Stimulated activated CD4-positive, alpha-beta T cell treated with anti-CD3 and anti-CD28 coated beads, Interleukin-12 subunit alpha, Interleukin-12 subunit beta, amount 100 ng/mL, for 48 hours (primary cell): ENCODE data around the gene RHEB.
"Not testable (repeated sequence)": the region's sequence is repeated elsewhere in the genome, so short reads cannot be mapped to it uniquely, and the experiment has no call there.

Source experiments
- DNase-seq, 3 donors: peaks; one replicate each; pipeline ENCODE4 v3.0.0-alpha.2; 2020; ENCODE audit warnings: low read depth in 2 of 3, low spot score in 1 of 3

RHEB gene, protein sequence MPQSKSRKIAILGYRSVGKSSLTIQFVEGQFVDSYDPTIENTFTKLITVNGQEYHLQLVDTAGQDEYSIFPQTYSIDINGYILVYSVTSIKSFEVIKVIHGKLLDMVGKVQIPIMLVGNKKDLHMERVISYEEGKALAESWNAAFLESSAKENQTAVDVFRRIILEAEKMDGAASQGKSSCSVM

DNA sequence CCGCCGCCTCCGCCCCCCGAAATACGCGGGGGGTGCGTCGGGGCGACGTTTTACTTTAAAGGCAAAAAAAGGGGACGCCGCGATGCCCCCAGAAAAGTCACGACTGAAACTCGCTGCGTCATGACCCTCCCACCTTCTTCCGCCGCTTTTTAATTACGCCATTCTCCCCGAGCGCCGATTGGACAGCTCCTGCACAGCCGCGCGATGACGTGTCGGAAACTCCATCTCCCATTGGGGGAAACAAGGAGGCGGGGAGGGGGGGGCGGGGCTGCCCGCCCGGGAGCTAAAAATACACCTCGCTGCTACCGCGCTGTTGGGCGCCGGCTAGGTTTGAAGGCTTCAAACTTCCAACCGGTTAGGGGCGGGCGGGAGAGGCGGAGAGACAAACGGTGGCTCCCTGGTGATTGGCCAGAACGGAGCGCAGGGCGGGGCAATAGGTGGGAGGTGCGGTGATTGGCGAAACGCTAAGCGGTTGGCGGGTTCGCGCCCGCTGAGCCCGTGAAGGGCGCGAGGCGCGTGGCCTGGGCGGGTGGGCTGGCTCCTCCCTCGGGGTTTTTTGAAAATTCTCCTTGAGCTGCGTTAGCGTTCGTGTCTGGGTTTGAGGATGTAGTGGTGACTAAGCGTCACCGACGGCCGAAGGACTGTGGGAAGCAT, at the start of gene RHEB:
TSS of gene RHEB (minus strand) at position 131 of the 654 bp plus-strand sequence. CDS start 384 bp downstream, outside the sequence.
- peak; percentile 97 for DNase-seq

DNA sequence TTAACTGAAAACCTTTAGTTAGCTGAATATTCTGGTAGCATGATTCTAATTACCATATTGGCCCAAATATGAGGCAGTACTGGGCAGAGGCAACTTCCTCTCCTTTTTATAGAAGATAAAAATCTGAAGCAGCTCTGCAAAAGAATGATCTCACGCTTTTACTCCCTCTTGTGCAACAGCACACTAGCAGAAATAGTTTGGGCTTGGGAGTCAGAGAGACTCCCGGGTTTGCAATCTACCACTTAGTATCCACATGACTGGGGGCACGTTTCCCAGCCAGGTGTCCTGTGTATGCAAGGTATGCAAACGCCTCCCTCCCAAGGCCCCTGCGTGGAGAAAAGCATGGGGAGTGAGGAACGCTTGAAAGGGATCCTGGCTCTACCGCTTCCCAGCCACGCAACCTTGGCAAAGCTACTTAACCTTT, 47.2 kb upstream of the RHEB start:
- DNase-seq, result no peak

DNA sequence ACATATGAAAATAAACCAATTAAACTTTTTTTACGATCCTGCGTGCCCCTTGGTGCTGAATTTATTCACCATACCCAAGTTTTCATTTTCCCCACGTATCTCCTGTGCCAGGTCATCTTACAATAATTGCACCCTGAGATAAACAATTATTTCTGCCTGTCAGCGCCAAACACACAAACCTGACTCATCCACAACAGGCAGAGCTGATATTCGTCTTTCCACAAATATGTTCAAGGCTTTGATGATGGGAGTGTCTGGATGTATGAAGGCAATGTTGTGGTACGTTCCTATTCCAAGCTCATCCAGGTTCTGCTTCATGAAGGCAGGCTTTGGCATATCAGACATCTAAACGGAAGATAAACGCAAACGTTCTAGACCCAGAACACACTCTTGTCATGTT, 45.8 kb upstream of the RHEB start:
- no peak for DNase-seq

DNA sequence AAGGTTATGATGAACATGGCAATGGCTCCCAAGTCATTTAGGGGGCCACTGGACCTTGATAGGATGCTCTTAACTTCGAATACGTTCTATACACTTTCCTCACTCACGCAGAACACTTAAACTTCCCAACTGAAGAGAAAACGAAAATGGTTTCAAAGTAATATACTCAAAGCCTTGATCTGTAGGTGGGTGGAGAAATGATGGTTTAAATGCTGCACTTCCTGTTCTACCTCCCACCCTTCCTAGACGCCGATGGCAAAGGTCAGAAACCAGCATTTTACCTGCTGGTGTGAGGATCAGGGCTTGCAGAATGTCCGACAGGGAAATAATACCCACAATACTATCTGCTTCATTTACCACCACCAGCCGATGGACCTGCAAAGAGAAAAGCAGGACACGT, 40.5 kb upstream of the RHEB start:
- DNase-seq, result no peak

DNA sequence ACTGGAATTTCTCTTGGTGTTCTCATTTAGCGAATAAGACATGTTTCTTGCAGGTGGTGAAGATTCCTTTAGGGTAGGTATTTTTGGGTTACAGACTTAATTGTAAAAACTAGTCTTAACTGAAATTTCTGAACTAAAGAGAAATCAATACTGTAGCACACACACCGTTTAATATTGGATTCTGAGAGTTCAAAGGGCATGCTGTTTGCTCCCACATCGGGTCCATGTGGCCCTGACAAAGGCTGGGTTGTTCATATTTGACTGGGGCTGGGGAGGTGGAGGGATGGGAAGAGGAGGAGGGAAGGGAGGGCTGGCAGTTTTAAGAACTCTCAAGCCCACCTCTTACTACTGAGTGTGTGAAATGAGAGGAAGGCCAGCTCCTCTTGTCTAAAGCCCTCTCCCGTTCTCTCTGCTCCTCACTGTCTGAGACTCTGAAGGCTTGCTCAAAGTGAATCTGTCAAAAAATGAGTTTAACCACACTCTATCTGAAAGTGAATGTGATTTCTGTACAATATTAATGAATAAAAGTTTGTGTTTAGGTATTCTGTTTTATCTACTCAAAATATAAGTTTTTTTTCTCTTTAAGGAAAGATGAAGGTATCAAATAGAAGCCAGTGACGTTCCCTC, 40.0 kb upstream of the RHEB start:
- no peak for DNase-seq

DNA sequence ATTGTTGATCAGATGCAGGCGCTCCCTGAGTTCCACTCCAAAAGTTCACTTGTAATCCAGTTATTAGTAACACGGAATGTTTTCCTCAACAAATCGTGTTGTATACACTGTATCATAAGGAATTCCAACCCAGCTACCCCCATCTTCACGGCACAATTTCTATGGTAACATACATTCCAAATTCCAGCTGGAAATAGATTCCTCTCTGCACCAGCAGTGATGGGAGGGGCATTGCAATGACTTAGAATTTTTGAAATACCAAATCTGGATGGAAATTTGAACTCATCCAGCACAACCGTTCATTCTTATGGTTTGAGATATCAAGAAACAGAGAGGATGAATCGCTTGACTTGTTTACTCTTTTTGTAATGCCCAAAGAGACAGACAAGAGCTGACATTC, 38.9 kb upstream of the RHEB start:
- DNase-seq, result no peak

DNA sequence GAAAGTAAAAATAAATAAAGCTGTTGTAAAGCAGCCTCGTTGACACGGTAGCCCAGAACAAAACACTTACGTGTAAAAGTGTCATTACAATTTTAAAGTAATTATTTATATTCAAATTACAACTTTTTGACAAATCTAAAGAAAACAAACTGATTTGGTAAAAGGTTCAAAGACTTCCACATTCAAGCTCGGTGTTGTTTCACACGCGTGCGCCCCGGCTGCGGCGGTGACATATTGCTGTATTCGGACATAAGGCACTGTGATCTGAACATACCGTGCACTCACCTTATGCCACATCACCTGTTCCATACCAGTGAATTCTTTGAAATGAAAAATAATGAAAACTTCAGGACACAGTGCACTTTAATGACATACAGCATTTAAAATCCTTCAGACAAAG, 36.9 kb upstream of the RHEB start:
- DNase-seq, result no peak

DNA sequence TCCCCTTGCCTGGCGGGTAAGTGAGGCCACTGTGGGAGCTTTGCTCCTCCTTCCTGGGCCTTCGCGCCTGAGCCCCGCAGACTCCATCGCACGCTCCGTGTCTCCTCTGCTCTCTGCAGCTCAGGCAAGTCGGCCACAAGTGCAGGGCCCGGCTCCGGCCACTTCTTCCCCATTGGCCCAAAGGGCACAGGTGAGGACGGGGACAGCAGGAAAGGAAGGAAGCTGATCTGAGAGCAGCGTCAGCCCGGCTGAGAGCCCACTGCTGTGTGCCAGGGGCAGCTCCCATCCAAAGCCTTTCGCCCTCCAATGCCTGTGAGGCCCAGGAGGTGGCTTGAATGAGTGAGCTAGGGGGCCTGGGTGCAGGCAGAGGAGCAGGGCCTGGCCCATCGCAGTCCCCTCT, 33.7 kb upstream of the RHEB start:
- no peak for DNase-seq

DNA sequence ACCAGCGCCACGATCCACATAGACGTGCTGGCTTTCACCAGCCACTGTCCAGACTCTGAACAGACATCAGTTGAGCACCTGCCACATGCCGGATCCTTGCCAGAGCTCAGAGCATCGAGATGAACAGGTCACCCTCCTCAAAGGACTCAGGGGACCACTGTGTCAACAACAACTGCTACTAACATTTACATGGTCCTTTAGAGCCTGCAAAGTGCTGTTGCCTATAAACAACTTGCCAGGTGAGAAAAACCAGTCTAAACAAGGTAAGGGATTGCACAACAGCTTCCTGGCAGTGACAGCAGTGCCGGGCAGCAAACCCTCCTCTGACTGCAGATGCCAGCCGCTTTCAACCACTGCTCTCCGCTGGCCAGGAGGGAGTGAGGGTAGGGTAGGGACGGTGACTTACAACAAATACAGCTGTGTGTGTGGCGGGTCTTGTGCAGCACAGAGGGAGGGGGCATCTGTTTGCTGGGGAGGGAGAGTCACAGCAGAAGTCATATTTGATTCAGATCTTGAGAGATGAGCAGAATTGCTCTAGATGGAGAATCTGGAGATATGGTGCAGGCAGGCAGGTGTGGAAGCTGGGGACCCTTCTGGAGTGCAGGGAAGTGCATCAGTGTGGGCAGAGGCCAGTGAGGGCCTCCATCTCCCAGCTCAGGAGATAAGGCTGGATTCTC, 32.8 kb upstream of the RHEB start:
- no peak for DNase-seq

DNA sequence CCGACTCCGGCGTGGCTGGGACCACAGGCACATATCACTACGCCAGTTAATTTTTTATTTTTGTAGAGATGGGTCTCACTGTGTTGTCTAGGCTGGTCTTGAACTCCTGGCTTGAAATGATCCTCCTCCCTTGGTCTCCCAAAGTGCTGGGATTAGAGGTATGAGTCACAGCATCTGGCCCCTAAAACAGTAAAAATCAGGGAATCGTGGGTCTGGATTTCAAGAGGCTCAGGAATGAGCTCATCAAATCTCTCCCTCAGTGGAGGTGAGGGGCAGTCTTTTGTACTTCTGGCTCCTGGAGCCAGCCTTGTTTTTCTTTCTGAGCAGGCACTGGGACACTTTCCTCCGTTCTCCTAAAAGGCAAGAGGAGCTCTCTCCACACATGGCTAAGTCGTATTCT, 32.1 kb upstream of the RHEB start:
- DNase-seq, result no peak

DNA sequence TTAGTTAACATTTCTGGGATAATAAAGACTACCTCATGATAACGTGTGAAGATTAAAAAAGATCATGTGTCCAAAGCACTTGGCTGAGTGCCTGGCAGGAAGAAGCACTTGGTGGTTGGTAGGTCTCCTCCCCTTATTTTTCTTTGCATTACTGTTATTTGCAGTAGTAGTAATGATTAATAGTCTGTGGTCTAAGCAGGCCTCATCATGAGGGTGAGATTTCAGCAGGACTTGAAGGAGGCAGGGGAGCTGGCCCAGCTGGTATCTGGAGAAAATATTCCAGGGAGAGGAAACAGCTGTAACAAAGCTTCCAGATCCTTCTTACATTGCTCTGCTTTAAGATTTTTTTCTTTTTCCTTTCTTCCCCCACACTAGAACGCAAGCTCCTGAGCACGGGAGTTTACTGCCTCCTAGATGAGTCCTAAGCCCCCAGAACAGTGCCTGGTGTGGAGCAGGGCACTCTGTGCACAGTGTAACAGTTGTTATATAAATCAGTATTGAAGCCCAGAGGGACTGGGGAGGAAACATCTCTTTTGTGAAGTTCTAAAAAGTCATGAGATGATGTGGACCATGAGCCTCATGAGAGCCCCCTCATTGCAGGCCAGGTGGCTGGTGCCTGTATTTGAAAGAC, 31.1 kb upstream of the RHEB start:
- no peak for DNase-seq

DNA sequence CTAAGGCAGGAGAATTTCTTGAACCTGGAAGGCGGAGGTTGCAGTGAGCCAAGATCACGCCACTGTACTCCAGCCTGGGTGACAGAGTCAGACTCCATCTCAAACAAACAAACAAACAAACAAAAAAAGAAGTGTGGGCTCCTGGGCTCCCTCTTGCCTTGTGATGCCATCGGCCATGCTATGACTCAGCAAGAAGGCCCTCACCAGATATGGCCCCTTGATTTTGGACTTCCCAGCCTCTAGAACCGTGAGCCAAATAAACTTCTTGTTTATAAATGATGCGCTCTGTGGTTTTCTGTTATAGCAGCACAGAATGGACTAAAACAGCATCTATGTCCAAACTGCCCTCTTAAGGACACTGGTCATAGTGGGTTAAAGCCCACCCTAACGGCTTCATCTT, 29.9 kb upstream of the RHEB start:
- no peak for DNase-seq

DNA sequence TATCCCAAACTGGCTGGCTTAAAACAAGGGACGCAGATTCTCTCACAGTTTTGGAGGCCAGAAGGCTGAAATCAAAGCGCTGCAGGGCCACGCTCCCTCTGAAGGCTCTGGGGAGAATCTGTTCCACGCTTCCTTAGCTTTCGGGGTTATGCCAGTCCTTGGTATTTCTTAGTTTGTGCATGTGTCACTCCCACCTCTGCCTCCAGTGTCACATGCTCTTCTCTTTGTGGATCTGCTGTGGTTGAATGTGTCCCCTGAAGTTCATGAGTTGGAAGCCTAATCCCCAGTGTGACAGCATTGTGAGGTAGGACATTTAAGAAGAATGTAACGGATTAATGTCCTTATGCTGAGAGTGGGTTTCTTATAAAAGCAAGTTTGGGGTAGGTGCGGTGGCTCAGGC, 29.4 kb upstream of the RHEB start:
- no peak for DNase-seq

DNA sequence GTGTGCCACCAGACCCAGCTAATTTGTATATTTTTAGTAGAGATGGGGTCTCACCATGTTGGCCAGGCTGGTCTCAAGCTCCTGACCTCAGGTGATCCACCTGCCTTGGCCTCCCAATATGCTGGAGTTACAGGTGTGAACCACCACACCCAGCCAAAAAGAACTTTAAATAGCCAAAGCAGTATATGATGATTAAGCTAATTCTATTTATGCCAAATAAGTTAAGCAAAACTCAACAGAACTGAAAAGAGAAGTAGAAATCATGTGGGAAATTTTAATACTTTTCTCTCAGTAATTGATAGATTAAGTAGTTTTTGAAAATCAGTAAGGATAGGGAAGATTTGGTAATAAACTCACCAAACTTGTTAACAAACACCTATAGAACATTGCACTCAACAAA, 24.5 kb upstream of the RHEB start:
- no peak for DNase-seq

DNA sequence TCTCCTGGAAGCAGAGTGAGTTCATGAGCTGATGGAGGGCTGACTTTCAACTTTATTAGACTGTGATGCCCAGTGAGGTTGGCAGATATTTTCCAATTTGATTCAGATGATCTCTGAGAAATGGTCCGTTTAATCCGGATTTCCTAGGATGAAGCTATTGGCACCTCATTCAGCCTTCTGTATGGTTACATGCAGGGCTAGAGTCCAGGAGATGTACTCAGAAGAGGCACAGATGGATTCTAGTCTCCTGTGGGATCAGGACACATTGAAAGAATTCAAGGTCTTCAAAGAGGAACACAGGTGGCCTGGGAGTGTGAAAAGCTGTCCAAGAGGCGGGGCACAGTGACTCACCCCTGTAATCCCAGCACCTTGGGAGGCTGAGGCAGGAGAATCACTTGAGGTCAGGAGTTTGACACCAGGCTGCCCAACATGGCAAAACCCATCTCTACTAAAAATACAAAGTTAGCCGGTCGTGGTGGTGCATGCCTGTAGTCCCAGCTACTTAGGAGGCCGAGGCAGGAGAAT, 23.0 kb upstream of the RHEB start:
- DNase-seq, result no peak

DNA sequence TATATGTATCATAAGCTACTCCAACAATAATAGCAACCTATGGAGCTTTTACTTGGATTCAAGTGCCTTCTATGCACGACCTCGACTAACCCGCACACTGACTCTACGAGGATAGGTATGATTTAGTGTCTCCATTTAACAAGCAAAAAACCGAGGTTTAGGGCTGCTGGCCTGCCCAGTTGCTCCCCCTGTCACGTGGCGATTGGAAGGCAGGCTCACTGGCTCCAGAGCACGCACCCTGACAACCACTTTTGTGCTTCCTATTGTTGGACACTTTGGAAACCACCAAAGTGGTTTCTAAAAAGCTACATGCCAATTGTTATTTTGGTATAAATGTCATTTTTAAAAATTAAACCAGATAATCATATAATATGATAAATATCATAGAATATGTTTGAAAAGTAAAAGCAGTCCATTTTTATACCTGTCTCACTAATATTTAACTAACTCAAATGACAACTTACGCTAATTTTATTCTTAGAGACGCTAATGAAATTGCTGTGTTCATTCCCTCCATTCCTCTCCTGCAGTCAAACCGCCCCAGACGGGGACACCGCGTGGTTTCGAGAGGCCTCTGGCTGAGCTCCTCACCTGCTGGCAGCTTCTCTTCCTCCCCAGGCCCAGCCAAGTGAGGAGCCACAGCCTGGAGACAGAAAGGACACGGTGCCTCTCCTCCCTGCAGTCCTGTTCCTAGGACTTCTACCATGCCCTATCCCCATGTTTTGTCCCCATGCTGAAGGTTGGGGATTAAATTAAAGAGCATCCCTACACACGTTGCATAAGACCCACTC, 22.2 kb upstream of the RHEB start:
- DNase-seq, result no peak

DNA sequence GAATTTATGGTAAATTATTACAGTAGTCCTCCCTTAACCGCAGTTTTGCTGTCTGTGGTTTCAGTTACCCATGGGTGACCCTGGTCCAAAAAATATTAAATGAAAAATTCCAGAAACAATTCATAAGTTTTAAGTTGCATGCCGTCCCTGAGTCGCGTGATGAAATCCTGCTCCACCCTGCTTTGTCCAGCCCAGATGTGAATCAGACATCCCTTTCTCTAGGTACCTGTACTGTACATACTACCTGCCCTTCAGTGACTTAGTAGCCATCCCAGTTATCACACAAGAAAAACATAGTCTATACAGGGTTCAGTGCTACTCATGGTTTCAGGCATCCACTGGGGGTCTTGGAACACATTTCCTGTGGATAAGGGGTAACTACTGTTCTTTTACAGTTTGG, 20.5 kb upstream of the RHEB start:
- DNase-seq, result no peak

DNA sequence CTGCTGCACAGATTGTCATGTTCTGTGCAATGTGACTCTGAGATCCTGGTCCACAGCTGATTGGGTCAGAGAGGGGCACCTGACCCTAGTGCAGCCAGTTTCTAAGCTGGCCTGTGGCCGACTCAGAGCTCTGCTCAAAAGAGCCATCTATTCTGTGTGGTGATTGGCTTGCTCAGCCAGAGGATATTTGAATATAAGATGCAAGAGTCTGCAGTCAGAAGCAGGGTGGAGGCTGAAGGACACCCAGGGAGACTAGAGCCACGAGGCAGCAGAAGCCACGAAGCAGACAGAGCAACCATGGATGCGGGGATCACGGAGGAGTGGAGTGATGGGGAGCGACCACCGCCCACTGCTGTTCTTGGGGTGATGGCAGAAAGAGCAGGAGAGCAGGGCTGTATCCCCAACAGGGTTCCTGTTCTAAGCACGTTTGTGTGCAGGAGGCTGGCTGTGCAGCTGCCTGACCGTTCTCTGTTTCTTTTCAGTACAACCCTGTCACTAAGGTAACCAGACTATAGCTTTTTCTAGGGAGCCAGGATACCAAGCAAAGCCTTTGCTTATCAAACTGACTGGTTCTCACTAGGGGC, 19.5 kb upstream of the RHEB start:
- DNase-seq, result no peak

DNA sequence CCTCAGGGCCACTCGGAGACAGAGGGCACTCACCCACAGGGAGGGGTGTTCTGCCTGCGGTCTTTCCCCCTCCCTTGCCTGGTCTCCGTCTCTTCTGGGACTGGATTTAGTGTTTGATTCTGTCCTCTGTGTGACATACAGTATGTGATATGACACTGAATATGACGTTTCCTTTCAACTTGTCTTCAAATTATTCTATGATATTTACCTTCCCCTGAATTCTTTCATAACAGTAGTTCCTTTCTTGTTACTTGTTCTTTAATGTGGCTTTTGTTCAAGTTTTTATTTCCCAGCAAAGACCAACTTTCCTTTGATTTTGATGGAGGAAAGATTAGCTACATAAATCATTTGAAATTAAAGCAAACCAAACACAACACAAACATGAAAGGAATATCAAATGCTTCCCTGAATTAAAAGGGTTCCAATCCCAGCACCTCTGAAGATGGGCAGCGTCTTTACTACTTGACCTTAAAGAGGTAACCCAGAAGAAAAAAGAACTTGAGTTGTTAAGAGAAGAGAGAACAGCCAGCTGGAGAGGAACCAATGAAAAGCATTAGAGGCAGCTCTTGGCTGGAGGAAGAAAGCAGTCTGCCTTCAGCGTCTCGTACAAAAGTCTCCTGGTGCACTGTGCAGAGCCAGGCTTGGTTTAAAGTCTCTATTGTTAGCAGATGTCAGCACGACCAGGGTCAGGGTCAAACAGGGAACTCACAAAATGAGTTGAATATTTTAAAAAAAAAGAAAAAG, 18.3 kb upstream of the RHEB start:
- no peak for DNase-seq

DNA sequence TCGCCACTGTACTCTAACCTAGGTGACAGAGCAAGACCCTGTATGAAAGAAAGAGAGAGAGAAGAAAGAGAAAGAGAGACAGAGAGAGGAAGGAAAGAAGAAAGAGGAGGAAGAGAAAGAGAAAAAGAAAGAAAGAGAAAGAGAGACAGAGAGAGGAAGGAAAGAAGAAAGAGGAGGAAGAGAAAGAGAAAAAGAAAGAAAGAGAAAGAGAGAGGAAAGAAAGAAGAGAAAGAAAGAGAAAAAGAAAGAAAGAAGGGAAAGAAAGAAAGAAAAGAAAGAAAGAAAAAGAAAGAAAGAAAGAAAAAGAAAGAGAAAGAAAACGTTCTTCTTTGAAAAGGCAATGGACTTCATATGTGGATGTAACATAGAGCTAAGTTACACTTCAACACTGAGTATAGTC, 16.5 kb upstream of the RHEB start:
- not testable (repeated sequence) for DNase-seq
